H1 (cell line): Measurements from ENCODE around the gene KCNQ1. TPM values are rescaled to one million over a fixed set of nuclear protein-coding genes. Genes with fewer than 3 reads are reported as not detected.

Experiments used
- CTCF ChIA-PET: fragments of 300-600 bp; sonication (Branson Sonifier 250); formaldehyde crosslinking; loops from one replicate; lab custom pipeline; 2021; ENCODE audit not compliant: partially characterized antibody; lab: Charles Lee
- POLR2A ChIA-PET: fragments of 300-600 bp; sonication (Branson Sonifier 250); formaldehyde crosslinking; loops from one replicate; lab custom pipeline; 2021; ENCODE audit warnings: inconsistent platforms; ENCODE audit not compliant: partially characterized antibody; lab: Charles Lee
- DNase-seq, 2 experiments: peaks; one replicate each; pipeline versions ENCODE4 v3.0.0 to v3.0.0-alpha.2; 2010 to 2022; ENCODE audit warnings: low spot score in 2 of 2, low read depth in 1 of 2, mixed read lengths in 1 of 2
- FAIRE-seq: peaks from 2 replicates; lab custom pipeline; 2011; peaks lifted over from hg19 to GRCh38; lab: Jason Lieb, UNC
- H2AFZ ChIP-seq: 2 replicates; pipeline ENCODE4 v1.8.1; 2012; ENCODE audit warnings: low read length, inconsistent platforms
- H2AK5ac ChIP-seq: 2 replicates; pipeline ENCODE4 v1.6.1; 2013; ENCODE audit warnings: low read depth, low read length
- H2BK120ac ChIP-seq: replicated peaks from 2 replicates; pipeline ENCODE3; 2013; ENCODE audit warnings: low read depth, low read length, inconsistent platforms
- H2BK12ac ChIP-seq: 2 replicates; pipeline ENCODE4 v1.6.1; 2013; ENCODE audit warnings: low read depth, low read length
- H2BK15ac ChIP-seq: 2 replicates; pipeline ENCODE4 v1.6.1; 2013; ENCODE audit warnings: low read length
- H2BK20ac ChIP-seq: 2 replicates; pipeline ENCODE4 v1.6.1; 2013; ENCODE audit warnings: low read length
- H2BK5ac ChIP-seq: 2 replicates; pipeline ENCODE4 v1.6.1; 2013; ENCODE audit warnings: low read depth, low read length
- H3K14ac ChIP-seq: 2 replicates; pipeline ENCODE4 v1.6.1; 2013; ENCODE audit warnings: inconsistent platforms; ENCODE audit not compliant: insufficient read length
- H3K18ac ChIP-seq: 2 replicates; pipeline ENCODE4 v1.6.1; 2013; ENCODE audit warnings: low read length; ENCODE audit errors: extremely low read depth
- H3K23ac ChIP-seq: 2 replicates; pipeline ENCODE4 v1.6.1; 2013; ENCODE audit warnings: inconsistent platforms; ENCODE audit not compliant: insufficient read length
- H3K23me2 ChIP-seq: 2 replicates; pipeline ENCODE4 v1.6.1; 2013; ENCODE audit warnings: low read depth, low read length
- H3K27ac ChIP-seq: 2 replicates; pipeline ENCODE4 v1.6.1; 2011; ENCODE audit warnings: low read depth, low read length, inconsistent platforms
- H3K27me3 ChIP-seq, 4 experiments: replicated peaks in 1 of 4; 1 replicate in 1 of 4; 2 replicates in 3 of 4; pipeline versions ENCODE4 v1.6.1 to v1.8.1; 2011 to 2013; ENCODE audit warnings: low read length in 3 of 4, mild to moderate bottlenecking in 3 of 4, inconsistent platforms in 2 of 4, mixed read lengths in 2 of 4, moderate library complexity in 1 of 4; ENCODE audit not compliant: control insufficient read depth in 3 of 4, insufficient read depth in 3 of 4; ENCODE audit errors: extremely low read depth in 1 of 4
- H3K36me3 ChIP-seq, 4 experiments: 2 replicates each; pipeline versions ENCODE4 v1.6.1 to v1.8.1; 2011 to 2013; ENCODE audit warnings: mild to moderate bottlenecking in 4 of 4, low read length in 3 of 4, moderate library complexity in 2 of 4, control low read depth in 1 of 4, inconsistent platforms in 1 of 4; ENCODE audit not compliant: insufficient read depth in 4 of 4, control insufficient read depth in 2 of 4
- H3K4ac ChIP-seq: replicated peaks from 2 replicates; pipeline ENCODE3; 2013; ENCODE audit warnings: low read length, low read depth, mixed read lengths, inconsistent platforms; ENCODE audit not compliant: insufficient read length
- H3K4me1 ChIP-seq, 4 experiments: replicated peaks in 1 of 4; 1 replicate in 1 of 4; 2 replicates in 3 of 4; pipeline versions ENCODE4 v1.6.1 to v1.8.1; 2011 to 2013; ENCODE audit warnings: low read length in 3 of 4, inconsistent platforms in 2 of 4, mixed read lengths in 1 of 4; ENCODE audit not compliant: insufficient read depth in 4 of 4, control insufficient read depth in 3 of 4
- H3K4me2 ChIP-seq, 2 experiments: 2 replicates each; pipeline versions ENCODE4 v1.6.1 to v1.8.1; 2011 to 2013; ENCODE audit warnings: low read depth in 2 of 2, low read length in 2 of 2, control low read depth in 1 of 2, inconsistent platforms in 1 of 2, mild to moderate bottlenecking in 1 of 2; ENCODE audit not compliant: insufficient read depth in 1 of 2
- H3K4me3 ChIP-seq, 4 experiments: fragments of 200-600, 300-600 bp in 1 of 4; sonication (generic), shearing (Covaris generic), sonication (Bioruptor Twin) in 1 of 4; 2 replicates each; pipeline versions ENCODE4 v1.5.1 to v1.8.1; 2011 to 2016; ENCODE audit warnings: low read length in 4 of 4, low read depth in 3 of 4, control low read depth in 2 of 4, inconsistent platforms in 2 of 4, mild to moderate bottlenecking in 2 of 4, mixed read lengths in 1 of 4, moderate library complexity in 1 of 4; ENCODE audit not compliant: insufficient read depth in 2 of 4; ENCODE audit errors: extremely low read depth in 1 of 4
- H3K56ac ChIP-seq: replicated peaks from 2 replicates; pipeline ENCODE3; 2013; ENCODE audit warnings: low read depth, mild to moderate bottlenecking, mixed read lengths, low read length, inconsistent platforms; ENCODE audit not compliant: insufficient read length
- H3K79me1 ChIP-seq: 2 replicates; pipeline ENCODE4 v1.6.1; 2013; ENCODE audit warnings: low read depth, low read length, control low read depth
- H3K79me2 ChIP-seq, 2 experiments: 2 replicates each; pipeline versions ENCODE4 v1.6.1 to v1.8.1; 2012 to 2013; ENCODE audit warnings: low read length in 2 of 2, mild to moderate bottlenecking in 2 of 2, inconsistent platforms in 1 of 2; ENCODE audit not compliant: insufficient read depth in 2 of 2, control insufficient read depth in 1 of 2
- H3K9ac ChIP-seq, 4 experiments: replicated peaks in 1 of 4; 1 replicate in 1 of 4; 2 replicates in 3 of 4; pipeline versions ENCODE4 v1.6.1 to v1.8.1; 2011 to 2013; ENCODE audit warnings: low read depth in 3 of 4, low read length in 3 of 4, control low read depth in 2 of 4, mild to moderate bottlenecking in 2 of 4, moderate library complexity in 2 of 4, inconsistent platforms in 1 of 4; ENCODE audit errors: extremely low read depth in 1 of 4
- H3K9me3 ChIP-seq, 2 experiments: 2 replicates each; pipeline versions ENCODE4 v1.6.1 to v1.8.1; 2012 to 2013; ENCODE audit warnings: mild to moderate bottlenecking in 2 of 2, moderate library complexity in 2 of 2, control low read depth in 1 of 2, inconsistent platforms in 1 of 2, low read depth in 1 of 2, low read length in 1 of 2, mixed read lengths in 1 of 2; ENCODE audit not compliant: insufficient read depth in 2 of 2
- H4K20me1 ChIP-seq, 2 experiments: replicated peaks in 1 of 2; 2 replicates each; pipeline versions ENCODE3 to v1.8.1; 2011 to 2013; ENCODE audit warnings: inconsistent platforms in 2 of 2, low read length in 2 of 2, mild to moderate bottlenecking in 1 of 2; ENCODE audit not compliant: insufficient read depth in 2 of 2, control insufficient read depth in 1 of 2
- H4K5ac ChIP-seq: 2 replicates; pipeline ENCODE4 v1.6.1; 2013; ENCODE audit warnings: low read length, low read depth, mixed read lengths, inconsistent platforms; ENCODE audit not compliant: insufficient read length
- H4K8ac ChIP-seq: 2 replicates; pipeline ENCODE4 v1.8.0; 2013; ENCODE audit warnings: mild to moderate bottlenecking, moderate library complexity, low read length, inconsistent platforms; ENCODE audit not compliant: insufficient read depth; ENCODE audit errors: extremely low read depth
- H4K91ac ChIP-seq: replicated peaks from 2 replicates; pipeline ENCODE3; 2013; ENCODE audit warnings: low read length, mixed read lengths, inconsistent platforms; ENCODE audit not compliant: insufficient read length
- BCL11A ChIP-seq, 2 experiments: IDR thresholded peaks; one replicate each; pipeline ENCODE4 v1.6.1; 2011; ENCODE audit warnings: low read depth in 2 of 2, low read length in 2 of 2, mild to moderate bottlenecking in 2 of 2
- MAFK ChIP-seq: IDR thresholded peaks from 2 replicates; pipeline ENCODE4 v1.6.1; 2012; ENCODE audit warnings: low read depth, mild to moderate bottlenecking, improper control_type of control experiment, low read length
- POLR2A ChIP-seq, 2 experiments: IDR thresholded peaks; 1 replicate in 1 of 2; 2 replicates in 1 of 2; pipeline ENCODE4 v1.6.1; 2011; ENCODE audit warnings: low read depth in 2 of 2, low read length in 2 of 2, mild to moderate bottlenecking in 2 of 2; ENCODE audit errors: control extremely low read depth in 1 of 2
- SIX5 ChIP-seq: IDR thresholded peaks from 2 replicates; pipeline ENCODE4 v1.6.1; 2011; ENCODE audit warnings: mild to moderate bottlenecking, low read depth, low read length
- SUZ12 ChIP-seq: fragments of 200-600 bp; sonication (generic); IDR thresholded peaks from 2 replicates; pipeline ENCODE4 v1.6.1; 2012; ENCODE audit warnings: mild to moderate bottlenecking, inconsistent platforms, low read length, moderate library complexity, mixed read lengths
- WGBS, 2 experiments: shearing (Covaris generic) in 1 of 2; methylation state at CpG; one replicate each; pipeline versions ENCODE4 v1.1.6 to v1.1.7; 2013 to 2015; ENCODE audit warnings: low lambda C conversion rate in 2 of 2, mixed read lengths in 2 of 2, inconsistent platforms in 1 of 2, low coverage in 1 of 2, missing lambda C conversion rate in 1 of 2; ENCODE audit not compliant: insufficient replicate concordance in 2 of 2, insufficient coverage in 1 of 2, insufficient read length in 1 of 2; ENCODE audit errors: extremely low coverage in 1 of 2, missing lambda C conversion rate in 1 of 2; 5-methylcytosine and 5-hydroxymethylcytosine counted together
- polyA plus RNA-seq, 7 experiments: library from polyadenylated mRNA; depleted of rRNA in 3 of 7; stranded (reverse) in 5 of 7; unstranded in 2 of 7; fragments of >200 nt in 5 of 7; fragments of 200-250 nt in 2 of 7; gene quantifications; 1 replicate in 5 of 7; 2 replicates in 1 of 7; 4 replicates in 1 of 7; pipeline versions ENCODE4 v1.2.1 to v1.2.3, GENCODE V29; 2011 to 2013; ENCODE audit warnings: missing spikeins in 2 of 7, mixed read lengths in 2 of 7
- total RNA-seq: library from RNA; stranded (reverse); fragmentation: NEBNext Ultra II Directional; extraction: Animal tissue kit (Norgen Biotek cat#: 25700); gene quantifications from 2 replicates; pipeline ENCODE4 v1.2.1, GENCODE V29; 2021
- TF ChIP-seq, protein P1 (sequence below): IDR thresholded peaks from 2 replicates; pipeline ENCODE4 v1.6.1; 2011; ENCODE audit warnings: low read depth, mild to moderate bottlenecking, low read length; ENCODE audit not compliant: insufficient read depth
- TF ChIP-seq, protein P2 (sequence below): IDR thresholded peaks from 2 replicates; pipeline ENCODE4 v1.6.1; 2012; ENCODE audit warnings: low read length, inconsistent platforms

KCNQ1 gene
- total and polyA plus RNA-seq, 2 of the 8 experiments (the other 6 are each of a cell fraction or from before 2014, with no cell fraction given), result 1.9 to 2.0 TPM

DNA sequence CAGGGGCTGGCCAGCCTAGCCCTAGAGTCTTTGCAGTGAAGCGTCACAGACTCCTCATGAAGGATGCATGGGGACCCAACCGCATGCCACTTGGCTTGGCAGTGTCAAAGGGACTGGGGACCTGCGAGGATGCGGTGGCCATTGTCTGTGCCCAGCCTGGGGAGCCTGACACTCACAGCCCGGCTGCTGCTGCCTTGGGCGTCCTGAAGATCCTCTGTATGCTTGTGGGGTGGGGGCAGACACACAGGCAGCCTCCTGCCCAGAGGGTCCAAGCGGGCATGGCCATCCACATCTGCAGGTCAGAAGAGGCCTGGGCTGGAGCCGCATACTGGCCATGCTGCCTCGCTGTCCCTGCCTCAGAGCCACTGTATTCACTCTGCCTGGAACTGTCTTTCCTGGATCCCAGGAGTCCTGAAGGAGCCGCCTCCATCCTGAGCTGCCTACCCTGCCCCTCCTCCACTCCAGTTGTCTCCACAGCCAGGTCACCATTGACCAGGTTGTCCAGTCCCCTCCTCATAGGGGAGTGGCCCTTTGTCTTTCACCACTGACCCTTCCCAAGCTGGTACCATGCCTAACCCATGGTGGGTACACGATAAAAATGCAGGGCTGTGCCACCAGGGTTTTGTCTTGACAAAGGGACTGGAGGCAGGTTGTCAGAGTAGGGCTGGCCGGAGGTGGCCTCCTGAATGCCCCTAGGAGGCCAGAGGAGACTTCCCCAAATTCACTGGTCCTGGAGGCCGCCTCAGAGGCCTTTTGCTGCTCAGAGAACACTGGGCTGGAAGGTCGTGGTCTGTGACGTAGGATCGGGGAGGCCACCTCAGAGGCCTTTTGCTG, 148.0 kb downstream of the KCNQ1 start:
- H3K4ac ChIP-seq, result no peak overlapping the region
- H4K8ac ChIP-seq, result no peak overlapping the region; the same call in 1 of the 2 replicates
- no peak overlapping the region for H2BK15ac ChIP-seq
- H3K9me3 ChIP-seq, result peaks cover 6 to 16% of the 10 kb centered on the region in 2 experiments; a peak in 3 of 4 replicates
- DNase-seq (no peak), FAIRE-seq (no peak)
- H4K20me1 ChIP-seq, result peaks cover 0 to 10% of the 10 kb centered on the region in 2 experiments
- ChIA-PET POLR2A (no interaction called here), CTCF (no interaction called here)
- H3K79me1 ChIP-seq, result no peaks in the 10 kb centered on the region
- TF ChIP-seq BCL11A (IDR thresholded peaks at IDR 0.05; ENCODE audit: low read depth in 2 of 2, low read length in 2 of 2) (no peak), SUZ12 (no peak), SIX5 (no peak), POLR2A (IDR thresholded peaks at IDR 0.05; ENCODE audit: control extremely low read depth in 1 of 2, low read depth in 2 of 2, low read length in 2 of 2) (no peak), MAFK (no peak)
- TF ChIP-seq, protein P1, sequence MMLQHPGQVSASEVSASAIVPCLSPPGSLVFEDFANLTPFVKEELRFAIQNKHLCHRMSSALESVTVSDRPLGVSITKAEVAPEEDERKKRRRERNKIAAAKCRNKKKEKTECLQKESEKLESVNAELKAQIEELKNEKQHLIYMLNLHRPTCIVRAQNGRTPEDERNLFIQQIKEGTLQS, result no peak
- TF ChIP-seq, protein P2, sequence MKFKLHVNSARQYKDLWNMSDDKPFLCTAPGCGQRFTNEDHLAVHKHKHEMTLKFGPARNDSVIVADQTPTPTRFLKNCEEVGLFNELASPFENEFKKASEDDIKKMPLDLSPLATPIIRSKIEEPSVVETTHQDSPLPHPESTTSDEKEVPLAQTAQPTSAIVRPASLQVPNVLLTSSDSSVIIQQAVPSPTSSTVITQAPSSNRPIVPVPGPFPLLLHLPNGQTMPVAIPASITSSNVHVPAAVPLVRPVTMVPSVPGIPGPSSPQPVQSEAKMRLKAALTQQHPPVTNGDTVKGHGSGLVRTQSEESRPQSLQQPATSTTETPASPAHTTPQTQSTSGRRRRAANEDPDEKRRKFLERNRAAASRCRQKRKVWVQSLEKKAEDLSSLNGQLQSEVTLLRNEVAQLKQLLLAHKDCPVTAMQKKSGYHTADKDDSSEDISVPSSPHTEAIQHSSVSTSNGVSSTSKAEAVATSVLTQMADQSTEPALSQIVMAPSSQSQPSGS, result no peak
- H3K9ac ChIP-seq, result no peak overlapping the region
- H3K4me2 ChIP-seq, result no peak overlapping the region
- no peak overlapping the region for H4K91ac ChIP-seq
- H3K23me2 ChIP-seq, result no peaks in the 10 kb centered on the region
- peaks cover 29 to 83% (median 79%) of the 10 kb centered on the region in 4 experiments for H3K27me3 ChIP-seq
- no peak overlapping the region for H3K18ac ChIP-seq
- H3K56ac ChIP-seq, result no peak overlapping the region
- no peak overlapping the region for H2BK12ac ChIP-seq
- no peak overlapping the region for H2AK5ac ChIP-seq
- H3K4me1 ChIP-seq, result no peaks in the 10 kb centered on the region
- no peak overlapping the region for H4K5ac ChIP-seq
- H2BK5ac ChIP-seq, result no peak overlapping the region
- no peak overlapping the region for H3K4me3 ChIP-seq
- H3K27ac ChIP-seq, result no peak overlapping the region
- no peak overlapping the region for H2BK20ac ChIP-seq
- no peak overlapping the region for H2AFZ ChIP-seq
- 87% methylated on average over 16 of the region's 16 CpGs; no CpG with 5 or more reads in 1 of the 2 experiments for WGBS, 2 experiments
- no peaks in the 10 kb centered on the region for H3K79me2 ChIP-seq
- no peak overlapping the region for H3K23ac ChIP-seq
- no peaks in the 10 kb centered on the region for H3K36me3 ChIP-seq
- no peak overlapping the region for H2BK120ac ChIP-seq
- no peak overlapping the region for H3K14ac ChIP-seq
